ENCODE data around the gene RAC2.

RAC2 gene

GRCh38 chr22:37215890-37216289 lies 28.2 kb downstream of the RAC2 start:
- no peak for DNase-seq

GRCh38 chr22:37214731-37215030 lies 29.4 kb downstream of the RAC2 start:
- DNase-seq = no peak

- no peak for DNase-seq
These were observed 29.9 kb downstream of the RAC2 start for GRCh38 chr22:37213941-37214730.

GRCh38 chr22:37213218-37213855 lies 30.7 kb downstream of the RAC2 start:
- no peak for DNase-seq

- DNase-seq = no peak
These were observed 31.7 kb downstream of the RAC2 start, which contains the start of gene SSTR3 for GRCh38 chr22:37212174-37212906. TSS of gene SSTR3 (minus strand) at chr22:37212477. CDS start at chr22:37207803, 4,674 bp downstream.

- DNase-seq = no peak
These were observed 32.2 kb downstream of the RAC2 start for GRCh38 chr22:37211866-37212173.

GRCh38 chr22:37211075-37211865 lies 32.8 kb downstream of the RAC2 start:
- no peak for DNase-seq

- DNase-seq = no peak
These were observed 33.8 kb downstream of the RAC2 start for GRCh38 chr22:37210041-37210803.

GRCh38 chr22:37209140-37209845 lies 34.8 kb downstream of the RAC2 start:
- DNase-seq = no peak

GRCh38 chr22:37208401-37209139 lies 35.5 kb downstream of the RAC2 start:
- no peak for DNase-seq

- no peak for DNase-seq
These were observed 36.1 kb downstream of the RAC2 start for GRCh38 chr22:37207981-37208380.

- DNase-seq = no peak
These were observed 36.9 kb downstream of the RAC2 start for GRCh38 chr22:37206841-37207821.

GRCh38 chr22:37206118-37206840 lies 37.8 kb downstream of the RAC2 start:
- DNase-seq = no peak

- no peak for DNase-seq
These were observed 39.0 kb downstream of the RAC2 start for GRCh38 chr22:37205046-37205445.

- no peak for DNase-seq
These were observed 39.9 kb downstream of the RAC2 start for GRCh38 chr22:37204045-37204655.

- no peak for DNase-seq
These were observed 40.6 kb downstream of the RAC2 start for GRCh38 chr22:37203354-37204044.

- DNase-seq = no peak
These were observed 41.4 kb downstream of the RAC2 start for GRCh38 chr22:37202716-37203115.

GRCh38 chr22:37202001-37202555 lies 42.0 kb downstream of the RAC2 start:
- no peak for DNase-seq

Data from NCI-H1930 (cell line).